ENCODE data around the gene CASP8AP2.
A peak's percentile ranks its signal among the peaks of the same experiment; 100 is the strongest.
"Not testable (repeated sequence)": the region's sequence is repeated elsewhere in the genome, so short reads cannot be mapped to it uniquely, and the experiment has no call there.

Gene CASP8AP2
- 107 to 181 (median 146) reads per million in 4 experiments for total RNA-seq

- peak; percentile 90 for DNase-seq
Measured at GRCh38 chr6:89829472-89830169, at the start of gene CASP8AP2. Gene CASP8AP2, plus strand, starts transcription at chr6:89829880.

- no peak for DNase-seq
Measured at GRCh38 chr6:89781070-89782034, 48.3 kb upstream of the CASP8AP2 start.

- no peak for DNase-seq
Measured at GRCh38 chr6:89782222-89782621, 47.5 kb upstream of the CASP8AP2 start.

- DNase-seq: not testable (repeated sequence)
Measured at GRCh38 chr6:89783293-89783692, 46.4 kb upstream of the CASP8AP2 start.

GRCh38 chr6:89784838-89785237, 44.8 kb upstream of the CASP8AP2 start:
- no peak for DNase-seq

- DNase-seq: no peak
Measured at GRCh38 chr6:89786970-89787369, 42.7 kb upstream of the CASP8AP2 start.

GRCh38 chr6:89787660-89788328, 41.9 kb upstream of the CASP8AP2 start:
- no peak for DNase-seq

GRCh38 chr6:89789980-89790379, 39.7 kb upstream of the CASP8AP2 start:
- DNase-seq: no peak

- no peak for DNase-seq
Measured at GRCh38 chr6:89790403-89790802, 39.3 kb upstream of the CASP8AP2 start.

- no peak for DNase-seq
Measured at GRCh38 chr6:89792881-89793280, 36.8 kb upstream of the CASP8AP2 start.

- DNase-seq: no peak
Measured at GRCh38 chr6:89793586-89793985, 36.1 kb upstream of the CASP8AP2 start.

- no peak for DNase-seq
Measured at GRCh38 chr6:89794324-89794723, 35.4 kb upstream of the CASP8AP2 start.

GRCh38 chr6:89797317-89797716, 32.4 kb upstream of the CASP8AP2 start:
- DNase-seq: no peak

GRCh38 chr6:89799096-89799495, 30.6 kb upstream of the CASP8AP2 start:
- no peak for DNase-seq

GRCh38 chr6:89799756-89800155, 29.9 kb upstream of the CASP8AP2 start:
- no peak for DNase-seq

- DNase-seq: no peak
Measured at GRCh38 chr6:89803271-89803670, 26.4 kb upstream of the CASP8AP2 start.

GRCh38 chr6:89805814-89806371, 23.8 kb upstream of the CASP8AP2 start:
- no peak for DNase-seq

GRCh38 chr6:89807581-89807980, 22.1 kb upstream of the CASP8AP2 start:
- DNase-seq: no peak

GRCh38 chr6:89813422-89813821, 16.3 kb upstream of the CASP8AP2 start:
- not testable (repeated sequence) for DNase-seq

- DNase-seq: no peak
Measured at GRCh38 chr6:89817481-89817880, 12.2 kb upstream of the CASP8AP2 start.

GRCh38 chr6:89818977-89819335, 10.7 kb upstream of the CASP8AP2 start:
- DNase-seq: no peak

GRCh38 chr6:89819336-89820130, 10.1 kb upstream of the CASP8AP2 start, which contains the start of gene MDN1:
Gene MDN1, minus strand, starts transcription at chr6:89819794. Its CDS starts 187 bp downstream, at chr6:89819607.
- peak; percentile 80 for DNase-seq
